Lung (tissue), 12 donors: Measurements from ENCODE around the gene TRIM41. TPM values are rescaled to one million over a fixed set of nuclear protein-coding genes. Genes with fewer than 3 reads are reported as not detected.

Source experiments
- ATAC-seq: fragments of 200-7000 bp; cut with Tn5 transposase; one replicate; pipeline ENCODE4 v1.9.1; 2020; ENCODE audit warnings: moderate number of reproducible peaks; ENCODE audit not compliant: insufficient read depth, low FRiP score
- DNase-seq, 3 donors: peaks; one replicate each; pipeline ENCODE4 v3.0.0-alpha.2; 2013 to 2017
- H3K27ac ChIP-seq, 2 donors: one replicate each; pipeline ENCODE4 v1.5.1; 2013; ENCODE audit warnings: mild to moderate bottlenecking in 2 of 2, moderate library complexity in 2 of 2, control low read depth in 1 of 2, inconsistent platforms in 1 of 2, low read depth in 1 of 2, low read length in 1 of 2
- H3K27me3 ChIP-seq, 3 donors: one replicate each; pipeline ENCODE4 v1.5.1; 2013; ENCODE audit warnings: low read length in 2 of 3; ENCODE audit not compliant: control insufficient read depth in 3 of 3, insufficient read depth in 3 of 3
- H3K36me3 ChIP-seq, 4 donors: one replicate each; pipeline ENCODE4 v1.5.1; 2013; ENCODE audit warnings: low read length in 4 of 4, mild to moderate bottlenecking in 1 of 4, moderate library complexity in 1 of 4; ENCODE audit not compliant: control insufficient read depth in 4 of 4, insufficient read depth in 4 of 4
- H3K4me1 ChIP-seq, 5 donors: one replicate each; pipeline ENCODE4 v1.5.1; 2013; ENCODE audit warnings: low read length in 5 of 5, mild to moderate bottlenecking in 2 of 5, moderate library complexity in 1 of 5; ENCODE audit not compliant: control insufficient read depth in 5 of 5, insufficient read depth in 5 of 5
- H3K4me3 ChIP-seq: one replicate; pipeline ENCODE4 v1.5.1; 2013; ENCODE audit warnings: mild to moderate bottlenecking, control low read depth, moderate library complexity
- H3K9ac ChIP-seq, 2 donors: one replicate each; pipeline ENCODE4 v1.5.1; 2013; ENCODE audit warnings: low read length in 2 of 2, control low read depth in 1 of 2; ENCODE audit not compliant: insufficient read depth in 1 of 2
- H3K9me3 ChIP-seq, 4 donors: one replicate each; pipeline ENCODE4 v1.5.1; 2013; ENCODE audit warnings: low read length in 3 of 4, mild to moderate bottlenecking in 1 of 4, moderate library complexity in 1 of 4; ENCODE audit not compliant: control insufficient read depth in 4 of 4, insufficient read depth in 3 of 4
- CTCF ChIP-seq: IDR thresholded peaks from 2 replicates; pipeline ENCODE4 v1.5.1; 2012; ENCODE audit warnings: mild to moderate bottlenecking; ENCODE audit errors: control extremely low read depth, extremely low read depth
- WGBS, 2 donors: extraction: QIAGEN DNeasy Blood & Tissue Kit; methylation state at CpG; one replicate each; pipeline ENCODE4 v1.1.7; 2013; 5-methylcytosine and 5-hydroxymethylcytosine counted together
- polyA plus RNA-seq, 2 donors: library from polyadenylated mRNA; stranded (reverse); fragments of 200-250 nt; gene quantifications; one replicate each; pipeline ENCODE4 v1.2.1, GENCODE V29; 2013
- total RNA-seq, 2 donors: library from RNA; depleted of rRNA in 1 of 2; stranded (reverse); fragments of >200 nt in 1 of 2; gene quantifications; one replicate each; pipeline ENCODE4 v1.2.1, GENCODE V29; 2014 to 2021
- donor health status: control.
- donor health status: control.
- donor health status: Bipolar disorder and iron deficiency.
- donor health status: healthy.
- donor health status: DM: yes; HTN: yes; CAD: no.

The TRIM41 gene
- total and polyA plus RNA-seq, 4 donors: 13.1 to 38.6 (median 22.2) TPM

- 93 to 97% methylated on average over 5 of the region's 5 CpGs for WGBS, 2 donors
- TF ChIP-seq CTCF: no peak
- Histone ChIP-seq H3K4me1 (peaks cover 9 to 15% (median 12%) of the 10 kb centered on the region in 5 donors), H3K9me3 (no peaks in the 10 kb centered on the region), H3K27ac (no peak overlapping the region), H3K36me3 (peaks cover 52 to 83% (median 76%) of the 10 kb centered on the region in 4 donors), H3K4me3 (no peak overlapping the region), H3K9ac (no peak overlapping the region), H3K27me3 (no peaks in the 10 kb centered on the region)
- DNase-seq (no peak), ATAC-seq (no peak)
Measured at GRCh38 chr5:181237729-181238385, 14.8 kb downstream of the TRIM41 start.

- no peaks in the 10 kb centered on the region for H3K27me3 ChIP-seq
- peaks cover 49 to 71% (median 69%) of the 10 kb centered on the region in 4 donors for H3K36me3 ChIP-seq
- no peaks in the 10 kb centered on the region for H3K9me3 ChIP-seq
- DNase-seq (no peak), ATAC-seq (no peak)
- WGBS, 2 donors: 93 to 95% methylated on average over 9 of the region's 9 CpGs
- no peak for TF ChIP-seq CTCF
- H3K4me3 ChIP-seq: no peak overlapping the region
- H3K9ac ChIP-seq: no peak overlapping the region
- H3K27ac ChIP-seq: peak overlapping the region in 1 of 2 donors; percentile 24
- H3K4me1 ChIP-seq: peaks cover 9 to 15% (median 12%) of the 10 kb centered on the region in 5 donors
Measured at GRCh38 chr5:181239062-181239663, 16.1 kb downstream of the TRIM41 start.

- Histone ChIP-seq H3K27ac (peak overlapping the region; percentile 50 to 58), H3K4me3 (no peak overlapping the region), H3K4me1 (peaks cover 9 to 30% (median 21%) of the 10 kb centered on the region in 5 donors), H3K36me3 (peaks cover 37 to 57% (median 53%) of the 10 kb centered on the region in 4 donors), H3K9me3 (no peaks in the 10 kb centered on the region), H3K27me3 (no peaks in the 10 kb centered on the region), H3K9ac (peak overlapping the region in 1 of 2 donors; percentile 99)
- WGBS, 2 donors: 26 to 33% methylated on average over 6 of the region's 6 CpGs
- DNase-seq: no peak
- ATAC-seq: no peak
- TF ChIP-seq CTCF: no peak
Measured at GRCh38 chr5:181241393-181241975, 18.4 kb downstream of the TRIM41 start.
